ENCODE data around the gene LEMD3.

GRCh38 chr12:65296508-65297265, 127.3 kb downstream of the LEMD3 start:
- TF ChIP-seq, protein P1, sequence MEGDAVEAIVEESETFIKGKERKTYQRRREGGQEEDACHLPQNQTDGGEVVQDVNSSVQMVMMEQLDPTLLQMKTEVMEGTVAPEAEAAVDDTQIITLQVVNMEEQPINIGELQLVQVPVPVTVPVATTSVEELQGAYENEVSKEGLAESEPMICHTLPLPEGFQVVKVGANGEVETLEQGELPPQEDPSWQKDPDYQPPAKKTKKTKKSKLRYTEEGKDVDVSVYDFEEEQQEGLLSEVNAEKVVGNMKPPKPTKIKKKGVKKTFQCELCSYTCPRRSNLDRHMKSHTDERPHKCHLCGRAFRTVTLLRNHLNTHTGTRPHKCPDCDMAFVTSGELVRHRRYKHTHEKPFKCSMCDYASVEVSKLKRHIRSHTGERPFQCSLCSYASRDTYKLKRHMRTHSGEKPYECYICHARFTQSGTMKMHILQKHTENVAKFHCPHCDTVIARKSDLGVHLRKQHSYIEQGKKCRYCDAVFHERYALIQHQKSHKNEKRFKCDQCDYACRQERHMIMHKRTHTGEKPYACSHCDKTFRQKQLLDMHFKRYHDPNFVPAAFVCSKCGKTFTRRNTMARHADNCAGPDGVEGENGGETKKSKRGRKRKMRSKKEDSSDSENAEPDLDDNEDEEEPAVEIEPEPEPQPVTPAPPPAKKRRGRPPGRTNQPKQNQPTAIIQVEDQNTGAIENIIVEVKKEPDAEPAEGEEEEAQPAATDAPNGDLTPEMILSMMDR (IDR thresholded peaks at IDR 0.05; ENCODE audit: borderline replicate concordance, extremely low read depth, low read length, poor library complexity, severe bottlenecking): no peak
- no peak for TF ChIP-seq EZH2 (IDR thresholded peaks at IDR 0.05; ENCODE audit: borderline replicate concordance, low read depth, low read length, severe bottlenecking)

All from DND-41 (cell line).